Effector memory CD4-positive, alpha-beta T cell (primary cell): Measurements from ENCODE around the gene ISM1.

Experiments
- DNase-seq, 3 donors: peaks; one replicate each; pipeline ENCODE4 v3.0.0-alpha.2; 2020
- H3K27ac ChIP-seq: 2 replicates; pipeline ENCODE4 v1.7.0; 2013; ENCODE audit warnings: mild to moderate bottlenecking, low read length, moderate library complexity; ENCODE audit not compliant: insufficient read depth, poor library complexity, severe bottlenecking
- H3K27me3 ChIP-seq: replicated peaks from 2 replicates; pipeline ENCODE4 v1.7.0; 2013; ENCODE audit warnings: mild to moderate bottlenecking, low read length; ENCODE audit not compliant: insufficient read depth, control insufficient read depth, poor library complexity, severe bottlenecking
- H3K36me3 ChIP-seq: 2 replicates; pipeline ENCODE4 v1.7.0; 2013; ENCODE audit warnings: mild to moderate bottlenecking, low read length, moderate library complexity; ENCODE audit not compliant: control insufficient read depth, insufficient read depth
- H3K4me1 ChIP-seq: 2 replicates; pipeline ENCODE4 v1.7.0; 2013; ENCODE audit warnings: low read length, mild to moderate bottlenecking; ENCODE audit not compliant: control insufficient read depth, insufficient read depth, poor library complexity, severe bottlenecking
- H3K4me3 ChIP-seq: 2 replicates; pipeline ENCODE4 v1.7.0; 2013; ENCODE audit warnings: low read length, low read depth, mild to moderate bottlenecking; ENCODE audit not compliant: insufficient read depth, poor library complexity, severe bottlenecking
- H3K9me3 ChIP-seq: 2 replicates; pipeline ENCODE4 v1.7.0; 2013; ENCODE audit warnings: mild to moderate bottlenecking, low read length, moderate library complexity; ENCODE audit not compliant: control insufficient read depth

Gene ISM1

GRCh38 chr20:13322198-13322597 lies 101.1 kb downstream of the ISM1 start:
- no peaks in the 10 kb centered on the region for H3K36me3 ChIP-seq
- no peaks in the 10 kb centered on the region for H3K4me1 ChIP-seq
- no peak for DNase-seq
- no peak overlapping the region for H3K4me3 ChIP-seq
- H3K27ac ChIP-seq, result no peak overlapping the region
- H3K9me3 ChIP-seq, result no peaks in the 10 kb centered on the region
- H3K27me3 ChIP-seq, result no peaks in the 10 kb centered on the region

DNA sequence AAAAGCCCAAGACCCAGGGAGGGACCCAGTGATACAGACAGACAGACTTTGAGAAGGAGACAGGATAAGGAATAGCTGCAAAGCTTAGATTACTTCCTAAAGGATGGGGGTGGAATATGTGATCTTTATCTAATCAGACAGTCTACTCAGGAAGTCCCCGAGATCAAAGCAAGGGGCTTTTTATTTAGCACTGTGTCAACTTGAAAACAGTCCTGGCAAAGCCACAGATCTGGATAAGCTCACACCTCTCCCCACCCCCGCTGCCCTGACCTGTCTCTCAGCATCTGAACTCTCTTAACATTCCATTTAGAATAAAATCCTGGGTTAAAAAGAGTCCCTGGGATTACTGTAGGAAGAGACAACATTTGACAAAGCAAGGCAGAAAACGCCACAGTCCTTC lies 101.5 kb downstream of the ISM1 start:
- H3K4me1 ChIP-seq, result no peaks in the 10 kb centered on the region
- H3K4me3 ChIP-seq, result no peak overlapping the region
- H3K36me3 ChIP-seq, result no peaks in the 10 kb centered on the region
- no peak overlapping the region for H3K27ac ChIP-seq
- no peak for DNase-seq
- no peaks in the 10 kb centered on the region for H3K9me3 ChIP-seq
- no peaks in the 10 kb centered on the region for H3K27me3 ChIP-seq

DNA sequence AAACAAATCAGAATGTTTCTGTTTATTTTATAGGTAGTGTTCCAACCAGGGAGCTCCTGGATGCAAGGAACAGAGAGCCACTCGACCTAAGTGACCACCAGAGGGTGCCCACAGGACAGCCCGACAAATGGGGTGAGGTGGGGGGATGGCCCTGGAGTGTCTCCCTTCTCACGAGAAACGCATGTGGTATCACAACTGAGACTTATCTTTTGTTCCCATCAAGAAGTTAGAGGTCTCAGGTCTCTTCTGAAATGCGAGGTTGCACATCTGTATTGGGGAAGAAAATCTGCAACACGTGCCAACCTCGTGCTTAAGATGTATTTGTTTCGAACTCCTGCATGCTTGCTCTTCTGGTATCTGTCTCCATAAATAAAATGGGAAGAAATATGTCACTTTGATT lies 104.0 kb downstream of the ISM1 start:
- no peaks in the 10 kb centered on the region for H3K36me3 ChIP-seq
- no peak overlapping the region for H3K27ac ChIP-seq
- no peak for DNase-seq
- no peaks in the 10 kb centered on the region for H3K4me1 ChIP-seq
- no peaks in the 10 kb centered on the region for H3K9me3 ChIP-seq
- H3K4me3 ChIP-seq, result no peak overlapping the region
- H3K27me3 ChIP-seq, result no peaks in the 10 kb centered on the region

GRCh38 chr20:13325796-13326340 lies 104.8 kb downstream of the ISM1 start:
- no peaks in the 10 kb centered on the region for H3K9me3 ChIP-seq
- no peak for DNase-seq

DNA sequence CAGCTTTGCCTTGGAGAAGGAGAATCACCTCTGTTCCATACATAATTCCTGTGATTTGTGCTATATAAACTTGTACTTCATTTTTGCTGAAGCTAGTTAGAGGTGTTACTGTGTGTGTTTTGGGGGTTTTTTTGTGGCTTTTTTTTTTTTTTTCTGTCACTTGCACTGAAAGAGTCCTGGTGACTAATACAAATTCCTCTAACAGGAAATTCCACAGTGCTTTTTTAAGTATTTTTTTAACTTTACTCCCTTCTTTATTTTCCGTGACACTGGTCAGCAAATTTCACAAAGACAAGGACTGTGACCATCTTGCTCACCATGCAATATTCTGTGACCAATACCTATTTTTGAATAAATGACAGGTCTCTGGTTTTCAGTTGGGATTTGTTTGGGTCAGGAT lies 110.5 kb downstream of the ISM1 start:
- H3K9me3 ChIP-seq, result no peaks in the 10 kb centered on the region
- no peak overlapping the region for H3K4me3 ChIP-seq
- no peak for DNase-seq
- no peak overlapping the region for H3K27ac ChIP-seq
- no peaks in the 10 kb centered on the region for H3K27me3 ChIP-seq
- no peaks in the 10 kb centered on the region for H3K36me3 ChIP-seq
- H3K4me1 ChIP-seq, result no peaks in the 10 kb centered on the region

More at GRCh38 chr20:13325796-13326340, 104.8 kb downstream of the ISM1 start:
- Histone ChIP-seq H3K27ac (no peak overlapping the region), H3K27me3 (no peaks in the 10 kb centered on the region), H3K36me3 (no peaks in the 10 kb centered on the region), H3K4me3 (no peak overlapping the region), H3K4me1 (no peaks in the 10 kb centered on the region)

GRCh38 chr20:13333036-13333435 lies 112.0 kb downstream of the ISM1 start:
- Histone ChIP-seq H3K27ac (no peak overlapping the region), H3K36me3 (no peaks in the 10 kb centered on the region), H3K27me3 (no peaks in the 10 kb centered on the region), H3K9me3 (no peaks in the 10 kb centered on the region), H3K4me1 (no peaks in the 10 kb centered on the region), H3K4me3 (no peak overlapping the region)
- DNase-seq, result no peak

DNA sequence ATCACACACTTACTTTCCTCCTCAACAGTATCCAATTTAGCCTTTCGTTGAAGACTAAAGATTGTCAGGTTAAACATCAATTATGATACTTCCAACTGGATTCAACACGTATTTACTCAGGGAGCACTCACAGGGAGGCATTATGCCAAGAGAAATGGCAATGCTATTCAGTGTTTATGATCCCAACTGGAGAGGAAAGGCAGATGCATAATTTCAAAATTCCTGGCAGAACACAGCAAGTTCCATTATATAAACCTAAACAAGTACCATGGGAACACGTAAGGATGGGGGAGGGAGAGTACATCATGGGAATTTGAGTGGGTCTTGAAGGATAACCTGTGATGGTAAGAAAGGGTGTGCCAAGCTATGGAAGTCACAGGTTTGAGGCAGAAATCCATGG lies 112.7 kb downstream of the ISM1 start:
- H3K27me3 ChIP-seq, result no peaks in the 10 kb centered on the region
- H3K4me1 ChIP-seq, result no peaks in the 10 kb centered on the region
- no peaks in the 10 kb centered on the region for H3K9me3 ChIP-seq
- H3K4me3 ChIP-seq, result no peak overlapping the region
- no peaks in the 10 kb centered on the region for H3K36me3 ChIP-seq
- no peak for DNase-seq
- H3K27ac ChIP-seq, result no peak overlapping the region

- Histone ChIP-seq H3K9me3 (no peaks in the 10 kb centered on the region), H3K27ac (no peak overlapping the region), H3K4me1 (no peaks in the 10 kb centered on the region), H3K36me3 (no peaks in the 10 kb centered on the region), H3K27me3 (no peaks in the 10 kb centered on the region), H3K4me3 (no peak overlapping the region)
- no peak for DNase-seq
Measured at GRCh38 chr20:13336308-13337089, 115.4 kb downstream of the ISM1 start.

DNA sequence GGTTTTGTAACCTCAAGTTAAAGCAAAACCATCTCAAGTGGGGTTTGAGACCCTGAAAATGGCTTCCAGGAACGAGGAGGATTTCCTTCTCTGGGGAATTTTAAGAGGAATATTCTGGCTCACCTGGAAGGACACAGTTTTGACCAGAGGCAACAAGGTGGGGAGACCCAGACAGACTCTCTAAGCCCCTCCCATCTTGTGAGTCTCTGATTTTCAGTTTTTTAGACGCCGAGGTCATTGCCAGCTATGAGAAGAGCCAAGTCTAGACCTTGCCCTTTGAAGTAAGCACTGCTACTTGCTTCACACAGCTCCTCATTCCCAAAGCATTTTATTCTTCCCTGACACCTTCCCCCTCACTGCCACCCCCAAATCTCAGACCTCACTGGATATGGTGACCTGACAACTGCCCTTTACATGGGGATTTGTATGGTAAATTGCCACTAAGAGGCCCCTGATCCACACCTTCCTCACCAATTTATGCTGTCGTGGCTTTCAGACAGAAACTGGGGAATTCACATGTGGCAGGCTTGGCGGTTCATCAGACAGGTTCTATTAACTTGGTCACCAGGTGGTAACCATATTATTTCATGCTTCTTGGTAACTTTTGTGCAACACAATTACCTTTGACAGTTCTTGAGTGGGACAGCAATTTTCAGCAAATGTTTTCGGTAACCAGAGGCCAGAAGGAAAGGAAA lies 116.2 kb downstream of the ISM1 start:
- H3K27me3 ChIP-seq, result no peaks in the 10 kb centered on the region
- no peak overlapping the region for H3K27ac ChIP-seq
- H3K9me3 ChIP-seq, result no peaks in the 10 kb centered on the region
- H3K4me1 ChIP-seq, result no peaks in the 10 kb centered on the region
- DNase-seq, result no peak
- no peaks in the 10 kb centered on the region for H3K36me3 ChIP-seq
- no peak overlapping the region for H3K4me3 ChIP-seq

- H3K4me1 ChIP-seq, result no peaks in the 10 kb centered on the region
- H3K27me3 ChIP-seq, result no peaks in the 10 kb centered on the region
- H3K9me3 ChIP-seq, result no peaks in the 10 kb centered on the region
- H3K4me3 ChIP-seq, result no peak overlapping the region
- no peak overlapping the region for H3K27ac ChIP-seq
- no peak for DNase-seq
- H3K36me3 ChIP-seq, result no peaks in the 10 kb centered on the region
Measured at GRCh38 chr20:13338097-13338661, 117.1 kb downstream of the ISM1 start.
